Measurements from ENCODE around the gene HDAC7. TPM values are rescaled to one million over a fixed set of nuclear protein-coding genes. Genes with fewer than 3 reads are reported as not detected.

The HDAC7 gene
- total and polyA plus RNA-seq, 2 donors from 2014 or later, result 35.0 to 132 TPM

GRCh38 chr12:47828008-47828975 is 8.6 kb upstream of the HDAC7 start:
- H3K27me3 ChIP-seq (ENCODE audit: control insufficient read depth, insufficient read depth, low read length), result no peaks in the 10 kb centered on the region
- FAIRE-seq (no peak), DNase-seq (no peak)
- H3K9me3 ChIP-seq (ENCODE audit: control insufficient read depth in 2 of 3, insufficient read depth in 1 of 3, low read length in 3 of 3), result no peaks in the 10 kb centered on the region
- H3K27ac ChIP-seq (ENCODE audit: low read depth in 2 of 2, low read length in 2 of 2), result peak overlapping the region; percentile 84
- TF ChIP-seq CTCF (IDR thresholded peaks at IDR 0.05; ENCODE audit: borderline replicate concordance, extremely low read depth, insufficient read depth), result no peak
- H3K4me3 ChIP-seq (ENCODE audit: low read length in 3 of 3), result no peak overlapping the region
- H3K4me1 ChIP-seq (ENCODE audit: control insufficient read depth in 2 of 3, insufficient read depth in 2 of 3, low read depth in 1 of 3, low read length in 3 of 3), result peaks cover 4 to 33% (median 19%) of the 10 kb centered on the region in 3 donors
- H3K36me3 ChIP-seq (ENCODE audit: control insufficient read depth in 2 of 3, insufficient read depth in 3 of 3, low read length in 3 of 3), result no peaks in the 10 kb centered on the region
- H3K9ac ChIP-seq (ENCODE audit: low read length in 3 of 3), result peak overlapping the region in 1 of 3 donors; percentile 1
- intact Hi-C loops (cut with DNase I), result no loop called here

GRCh38 chr12:47825173-47825639 is 5.5 kb upstream of the HDAC7 start:
- DNase-seq, result peak in 1 of 5 donors; percentile 58
- Histone ChIP-seq H3K36me3 (ENCODE audit: control insufficient read depth in 2 of 3, insufficient read depth in 3 of 3, low read length in 3 of 3) (no peaks in the 10 kb centered on the region), H3K27ac (ENCODE audit: low read depth in 2 of 2, low read length in 2 of 2) (peak overlapping the region; percentile 64 to 66), H3K9me3 (ENCODE audit: control insufficient read depth in 2 of 3, insufficient read depth in 1 of 3, low read length in 3 of 3) (no peaks in the 10 kb centered on the region), H3K4me1 (ENCODE audit: control insufficient read depth in 2 of 3, insufficient read depth in 2 of 3, low read depth in 1 of 3, low read length in 3 of 3) (peaks cover 10 to 53% (median 39%) of the 10 kb centered on the region in 3 donors), H3K4me3 (ENCODE audit: low read length in 3 of 3) (no peak overlapping the region), H3K27me3 (ENCODE audit: control insufficient read depth, insufficient read depth, low read length) (no peaks in the 10 kb centered on the region), H3K9ac (ENCODE audit: low read length in 3 of 3) (peak overlapping the region in 1 of 3 donors; percentile 32)
- intact Hi-C loops (cut with DNase I), result no loop called here
- TF ChIP-seq CTCF (IDR thresholded peaks at IDR 0.05; ENCODE audit: borderline replicate concordance, extremely low read depth, insufficient read depth), result no peak
- no peak for FAIRE-seq

GRCh38 chr12:47824635-47825034 is 4.9 kb upstream of the HDAC7 start:
- no peak for TF ChIP-seq CTCF (IDR thresholded peaks at IDR 0.05; ENCODE audit: borderline replicate concordance, extremely low read depth, insufficient read depth)
- H3K36me3 ChIP-seq (ENCODE audit: control insufficient read depth in 2 of 3, insufficient read depth in 3 of 3, low read length in 3 of 3), result no peaks in the 10 kb centered on the region
- H3K27ac ChIP-seq (ENCODE audit: low read depth in 2 of 2, low read length in 2 of 2), result peak overlapping the region; percentile 38 to 66
- no peaks in the 10 kb centered on the region for H3K9me3 ChIP-seq (ENCODE audit: control insufficient read depth in 2 of 3, insufficient read depth in 1 of 3, low read length in 3 of 3)
- FAIRE-seq (no peak), DNase-seq (no peak)
- peaks cover 10 to 53% (median 38%) of the 10 kb centered on the region in 3 donors for H3K4me1 ChIP-seq (ENCODE audit: control insufficient read depth in 2 of 3, insufficient read depth in 2 of 3, low read depth in 1 of 3, low read length in 3 of 3)
- intact Hi-C loops (cut with DNase I), result no loop called here
- H3K9ac ChIP-seq (ENCODE audit: low read length in 3 of 3), result peak overlapping the region in 1 of 3 donors; percentile 32
- no peak overlapping the region for H3K4me3 ChIP-seq (ENCODE audit: low read length in 3 of 3)
- no peaks in the 10 kb centered on the region for H3K27me3 ChIP-seq (ENCODE audit: control insufficient read depth, insufficient read depth, low read length)

Measured in kidney (tissue), 14 donors.